A549 (cell line): ENCODE results near the gene DDIT4.

ENCODE experiments used
- BHLHE40 ChIP-seq: IDR thresholded peaks from 2 replicates; pipeline ENCODE4 v1.6.1; 2012; ENCODE audit warnings: low read depth, low read length, inconsistent platforms
- ESRRA ChIP-seq: fragments of 150-350 bp; IDR thresholded peaks from 2 replicates; pipeline ENCODE4 v1.6.1; 2014; ENCODE audit warnings: mild to moderate bottlenecking, low read length, borderline replicate concordance
- POLR2AphosphoS2 ChIP-seq: conservative IDR thresholded peaks from 2 replicates; pipeline ENCODE4 v1.6.1; 2012; ENCODE audit warnings: low read length, improper control_type of control experiment, inconsistent platforms
- TFCP2L1 ChIP-seq: fragments of 250-450 bp; sonication (Bioruptor Pico); IDR thresholded peaks from 2 replicates; pipeline ENCODE4 v1.5.0; 2021; ENCODE audit warnings: mild to moderate bottlenecking
- TF ChIP-seq, protein P1 (sequence below): fragments of >200 bp; sonication (Bioruptor Twin); formaldehyde crosslinking; IDR thresholded peaks from 3 replicates; pipeline ENCODE4 v1.5.1; 2016

GRCh38 chr10:72295330-72295910 is 21.7 kb downstream of the DDIT4 start:
- TF ChIP-seq, protein P1, sequence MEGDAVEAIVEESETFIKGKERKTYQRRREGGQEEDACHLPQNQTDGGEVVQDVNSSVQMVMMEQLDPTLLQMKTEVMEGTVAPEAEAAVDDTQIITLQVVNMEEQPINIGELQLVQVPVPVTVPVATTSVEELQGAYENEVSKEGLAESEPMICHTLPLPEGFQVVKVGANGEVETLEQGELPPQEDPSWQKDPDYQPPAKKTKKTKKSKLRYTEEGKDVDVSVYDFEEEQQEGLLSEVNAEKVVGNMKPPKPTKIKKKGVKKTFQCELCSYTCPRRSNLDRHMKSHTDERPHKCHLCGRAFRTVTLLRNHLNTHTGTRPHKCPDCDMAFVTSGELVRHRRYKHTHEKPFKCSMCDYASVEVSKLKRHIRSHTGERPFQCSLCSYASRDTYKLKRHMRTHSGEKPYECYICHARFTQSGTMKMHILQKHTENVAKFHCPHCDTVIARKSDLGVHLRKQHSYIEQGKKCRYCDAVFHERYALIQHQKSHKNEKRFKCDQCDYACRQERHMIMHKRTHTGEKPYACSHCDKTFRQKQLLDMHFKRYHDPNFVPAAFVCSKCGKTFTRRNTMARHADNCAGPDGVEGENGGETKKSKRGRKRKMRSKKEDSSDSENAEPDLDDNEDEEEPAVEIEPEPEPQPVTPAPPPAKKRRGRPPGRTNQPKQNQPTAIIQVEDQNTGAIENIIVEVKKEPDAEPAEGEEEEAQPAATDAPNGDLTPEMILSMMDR = no peak
- TF ChIP-seq BHLHE40 = no peak
- TF ChIP-seq POLR2AphosphoS2 = no peak
- no peak for TF ChIP-seq ESRRA
- no peak for TF ChIP-seq TFCP2L1 (CRISPR knock-in tag)
